A673 (cell line): ENCODE data around the gene CD3G. TPM values are rescaled to one million over a fixed set of nuclear protein-coding genes. Genes with fewer than 3 reads are reported as not detected.
"Not testable (repeated sequence)": the region's sequence is repeated elsewhere in the genome, so short reads cannot be mapped to it uniquely, and the experiment has no call there.

ENCODE experiments used
- BruUV-seq: library from RNA; stranded (reverse); fragments of 400-500 nt; replicated peaks from 2 replicates; lab custom pipeline; 2021; lab: Mats Ljungman, UMichigan
- CTCF ChIA-PET: fragments of 300-600 bp; sonication (Branson Sonifier 250); formaldehyde crosslinking; loops from one replicate; lab custom pipeline; 2022; ENCODE audit warnings: antibody characterized with exemption; lab: Charles Lee
- POLR2A ChIA-PET: fragments of 300-600 bp; sonication (Branson Sonifier 250); formaldehyde crosslinking; loops from one replicate; lab custom pipeline; 2022; ENCODE audit warnings: antibody characterized with exemption; ENCODE audit not compliant: low non-redundant PET; lab: Charles Lee
- DNase-seq: peaks from one replicate; pipeline ENCODE4 v3.0.0-alpha.2; 2015; ENCODE audit warnings: low spot score
- H3K27ac ChIP-seq: fragments of 200-600 bp; sonication (generic); 2 replicates; pipeline ENCODE4 v1.5.1; 2016; ENCODE audit warnings: mixed run types, low read depth, mild to moderate bottlenecking, mixed read lengths, antibody characterized with exemption, low read length; ENCODE audit not compliant: poor library complexity, severe bottlenecking
- H3K27me3 ChIP-seq: fragments of 200-600 bp; sonication (generic); replicated peaks from 2 replicates; pipeline ENCODE4 v1.6.1; 2017; ENCODE audit warnings: mixed run types, low read depth, mild to moderate bottlenecking, mixed read lengths, antibody characterized with exemption, low read length; ENCODE audit not compliant: insufficient read depth, poor library complexity
- H3K36me3 ChIP-seq: fragments of 200-600 bp; sonication (generic); 2 replicates; pipeline ENCODE4 v1.6.1; 2016; ENCODE audit warnings: mixed run types, mild to moderate bottlenecking, mixed read lengths, antibody characterized with exemption, low read length; ENCODE audit not compliant: insufficient read depth, poor library complexity, severe bottlenecking
- H3K4me1 ChIP-seq: fragments of 200-600 bp; sonication (generic); 2 replicates; pipeline ENCODE4 v1.6.1; 2017; ENCODE audit warnings: mixed run types, mild to moderate bottlenecking, mixed read lengths, antibody characterized with exemption, low read length; ENCODE audit not compliant: insufficient read depth, poor library complexity, severe bottlenecking
- H3K4me3 ChIP-seq: fragments of 200-600 bp; sonication (generic); 2 replicates; pipeline ENCODE4 v1.5.1; 2016; ENCODE audit warnings: low read depth, mixed run types, mild to moderate bottlenecking, mixed read lengths, low read length; ENCODE audit not compliant: poor library complexity, severe bottlenecking
- H3K9me3 ChIP-seq: fragments of 200-600 bp; sonication (generic); 2 replicates; pipeline ENCODE4 v1.6.1; 2016; ENCODE audit warnings: mixed run types, low read depth, mild to moderate bottlenecking, mixed read lengths, antibody characterized with exemption, low read length; ENCODE audit not compliant: poor library complexity, severe bottlenecking
- EZH2 ChIP-seq: fragments of 200-600 bp; sonication (generic); IDR thresholded peaks from 2 replicates; pipeline ENCODE4 v1.6.1; 2017; ENCODE audit warnings: borderline replicate concordance, low read depth, mild to moderate bottlenecking, mixed read lengths, antibody characterized with exemption, low read length; ENCODE audit not compliant: poor library complexity, severe bottlenecking
- intact Hi-C: fragments of 100-400 bp; cut with micrococcal nuclease; formaldehyde crosslinking; loops from one replicate; pipeline ENCODE4 v1.10.0; 2022; ENCODE audit not compliant: unreplicated experiment
- total RNA-seq: library from RNA; stranded (reverse); gene quantifications from 2 replicates; pipeline ENCODE4 v1.2.3, GENCODE V29; 2021
- TF ChIP-seq, protein P1 (sequence below): fragments of 300-800, 200-600 bp; sonication (generic); conservative IDR thresholded peaks from 2 replicates; pipeline ENCODE4 v1.5.1; 2017; ENCODE audit warnings: low read depth, mild to moderate bottlenecking, antibody characterized with exemption, low read length, moderate library complexity, mixed read lengths

CD3G gene
- total RNA-seq, 1 experiment from 2014 or later = not detected

DNA sequence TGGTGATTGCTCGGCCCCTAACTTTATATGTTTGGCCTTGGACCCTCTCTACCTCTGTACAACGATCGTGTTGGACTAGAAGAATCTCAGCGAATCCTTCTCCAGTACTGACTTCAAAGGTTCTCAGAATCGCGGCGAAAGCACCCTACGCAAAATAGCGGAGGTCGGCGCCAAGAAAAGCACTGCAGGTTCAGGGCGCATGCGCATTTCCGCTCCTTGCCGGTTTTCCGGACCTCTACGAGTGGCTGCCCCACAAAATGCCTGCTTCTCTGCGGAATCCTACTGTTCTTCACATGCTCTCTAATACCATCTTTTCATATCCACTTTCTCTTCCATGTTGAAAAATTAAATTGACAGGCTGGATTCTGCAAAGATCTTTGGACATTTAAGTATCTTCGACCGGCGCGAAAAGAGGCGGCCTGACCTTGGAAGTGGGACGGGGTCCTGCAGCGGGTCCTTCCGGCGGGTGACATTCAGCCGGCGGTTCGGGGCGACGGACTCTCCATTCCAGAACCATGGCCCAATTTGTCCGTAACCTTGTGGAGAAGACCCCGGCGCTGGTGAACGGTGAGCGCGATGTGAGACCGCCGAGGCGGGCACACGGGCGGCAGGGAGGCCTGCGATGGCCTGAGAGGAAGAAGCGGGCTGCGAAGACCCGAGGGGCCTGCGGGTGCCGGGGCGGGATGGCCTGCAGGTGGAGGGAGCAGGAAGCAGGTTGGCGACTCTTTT is 57.2 kb downstream of the CD3G start, which contains the start of gene ATP5MG:
TSS of gene ATP5MG (plus strand) at position 456 of the 729 bp plus-strand sequence. CDS start at position 516, 60 bp downstream.
- no peak for TF ChIP-seq EZH2
- TF ChIP-seq, protein P1, sequence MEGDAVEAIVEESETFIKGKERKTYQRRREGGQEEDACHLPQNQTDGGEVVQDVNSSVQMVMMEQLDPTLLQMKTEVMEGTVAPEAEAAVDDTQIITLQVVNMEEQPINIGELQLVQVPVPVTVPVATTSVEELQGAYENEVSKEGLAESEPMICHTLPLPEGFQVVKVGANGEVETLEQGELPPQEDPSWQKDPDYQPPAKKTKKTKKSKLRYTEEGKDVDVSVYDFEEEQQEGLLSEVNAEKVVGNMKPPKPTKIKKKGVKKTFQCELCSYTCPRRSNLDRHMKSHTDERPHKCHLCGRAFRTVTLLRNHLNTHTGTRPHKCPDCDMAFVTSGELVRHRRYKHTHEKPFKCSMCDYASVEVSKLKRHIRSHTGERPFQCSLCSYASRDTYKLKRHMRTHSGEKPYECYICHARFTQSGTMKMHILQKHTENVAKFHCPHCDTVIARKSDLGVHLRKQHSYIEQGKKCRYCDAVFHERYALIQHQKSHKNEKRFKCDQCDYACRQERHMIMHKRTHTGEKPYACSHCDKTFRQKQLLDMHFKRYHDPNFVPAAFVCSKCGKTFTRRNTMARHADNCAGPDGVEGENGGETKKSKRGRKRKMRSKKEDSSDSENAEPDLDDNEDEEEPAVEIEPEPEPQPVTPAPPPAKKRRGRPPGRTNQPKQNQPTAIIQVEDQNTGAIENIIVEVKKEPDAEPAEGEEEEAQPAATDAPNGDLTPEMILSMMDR = 0 out of 2 replicates have a peak, but pooled peaks have one; percentile 16
- Histone ChIP-seq H3K36me3 (peaks cover 19% of the 10 kb centered on the region), H3K4me3 (peak within 1 kb of the TSS; percentile 78), H3K9me3 (no peaks in the 10 kb centered on the region), H3K4me1 (peaks cover 16% of the 10 kb centered on the region), H3K27ac (peak within 1 kb of the TSS; percentile 89), H3K27me3 (no peaks in the 10 kb centered on the region)
- POLR2A ChIA-PET = interaction anchor here (0.7 kb wide), 1 partner anchor 20 kb away, joined by 3 read pairs; no protein-coding TSS in a partner anchor
- DNase-seq = peak; percentile 97
- CTCF ChIA-PET = interaction anchor here (0.9 kb wide), 1 partner anchor 34 kb away, joined by 3 read pairs; no protein-coding TSS in a partner anchor
- BruUV-seq = no TSS peak
- intact Hi-C loops = loop anchor here (1.0 to 5.0 kb wide), 2 partner anchors 35 to 86 kb away; partner anchors contain the start of gene KMT2A

DNA sequence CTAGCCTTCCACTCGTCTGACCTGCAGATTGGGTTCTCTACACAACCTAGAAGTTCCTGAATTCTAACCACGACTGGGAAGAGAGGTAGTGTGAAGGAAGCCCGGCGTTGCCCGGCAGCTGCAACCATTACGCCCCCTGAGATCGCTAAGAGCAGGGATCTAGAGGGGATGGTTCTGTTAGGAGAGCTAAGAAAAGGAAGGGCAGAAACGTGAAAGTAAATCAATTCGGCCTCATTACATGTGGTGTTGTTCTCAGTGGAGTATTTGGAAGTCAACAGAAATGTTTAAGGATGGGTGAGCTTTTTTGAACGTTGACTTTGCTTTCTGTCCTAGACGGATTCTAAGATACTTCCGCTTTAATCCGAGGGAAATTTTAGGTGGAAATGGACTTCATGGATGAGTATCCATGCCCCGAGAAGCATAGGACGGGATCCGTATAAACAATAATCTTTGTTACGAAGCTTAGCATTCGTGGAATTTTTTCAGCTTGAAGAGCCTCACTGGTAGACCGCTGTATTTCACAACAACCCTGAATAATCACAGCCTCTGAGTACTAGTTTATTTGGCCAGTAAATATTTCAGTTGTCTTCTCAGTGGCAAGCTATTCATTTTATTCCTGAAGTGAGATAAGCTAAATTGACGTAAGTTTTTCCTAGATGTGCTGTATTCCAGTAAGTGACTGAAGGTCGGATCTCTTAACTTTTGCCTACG is 57.9 kb downstream of the CD3G start:
- TF ChIP-seq EZH2 = no peak
- TF ChIP-seq, protein P1 = no peak
- peaks cover 16% of the 10 kb centered on the region for H3K4me1 ChIP-seq
- peak overlapping the region; percentile 78 for H3K4me3 ChIP-seq
- peak overlapping the region; percentile 89 for H3K27ac ChIP-seq
- CTCF ChIA-PET = interaction anchor here (0.7 kb wide), 1 partner anchor 123 kb away, joined by 4 read pairs; no protein-coding TSS in a partner anchor
- no peaks in the 10 kb centered on the region for H3K9me3 ChIP-seq
- TSS peak; percentile 57 for BruUV-seq
- POLR2A ChIA-PET = interaction anchor here (0.7 kb wide), 1 partner anchor 20 kb away, joined by 3 read pairs; no protein-coding TSS in a partner anchor
- intact Hi-C loops = loop anchor here (1.0 to 5.0 kb wide), 2 partner anchors 34 to 85 kb away; partner anchors contain the start of gene KMT2A
- H3K36me3 ChIP-seq = peaks cover 21% of the 10 kb centered on the region
- DNase-seq = peak; percentile 15
- H3K27me3 ChIP-seq = no peaks in the 10 kb centered on the region

DNA sequence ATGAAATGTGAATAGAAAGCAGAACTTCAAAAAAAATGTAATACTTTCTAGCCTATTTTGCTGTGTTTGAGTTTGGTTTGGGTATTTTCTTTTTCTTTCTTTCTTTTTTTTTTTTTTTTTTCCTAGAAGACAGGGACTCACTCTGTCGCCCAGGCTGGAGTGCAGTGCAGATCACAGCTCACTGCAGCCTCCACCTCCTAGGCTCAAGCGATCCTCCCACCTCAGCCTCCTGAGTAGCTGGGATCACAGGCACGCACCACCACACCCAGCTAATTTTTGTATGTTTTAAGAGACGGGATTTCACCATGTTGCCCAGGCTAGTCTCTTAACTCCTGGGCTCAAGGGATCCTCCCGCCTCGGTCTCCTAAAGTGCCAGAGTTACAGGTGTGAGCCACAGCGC is 58.5 kb downstream of the CD3G start:
- POLR2A ChIA-PET = interaction anchor here (0.7 kb wide), 1 partner anchor 23 kb away, joined by 5 read pairs; no protein-coding TSS in a partner anchor
- DNase-seq, BruUV-seq, H3K27me3 ChIP-seq, H3K9me3 ChIP-seq, CTCF ChIA-PET: not testable (repeated sequence)
- Histone ChIP-seq H3K4me3 (peak overlapping the region; percentile 78), H3K4me1 (peaks cover 16% of the 10 kb centered on the region), H3K27ac (peak overlapping the region; percentile 89), H3K36me3 (peaks cover 26% of the 10 kb centered on the region)
- intact Hi-C loops = loop anchor here (5.0 kb wide), 1 partner anchor 85 kb away; no protein-coding TSS in a partner anchor

Other genes with a start within 250 kb of the CD3G start
- gene SCN4B, start 191.5 kb upstream of the CD3G start, total RNA-seq = 0.74 and 1.8 TPM in 2 replicates
- not detected in 2 replicates for gene SCN2B, start 167.7 kb upstream of the CD3G start, total RNA-seq
- gene JAML, start 119.3 kb upstream of the CD3G start, total RNA-seq = not detected in 2 replicates
- 0.33 and 0.52 TPM in 2 replicates for gene MPZL3, start 92.0 kb upstream of the CD3G start, total RNA-seq
- not detected in 2 replicates for gene MPZL2, start 80.0 kb upstream of the CD3G start, total RNA-seq
- not detected in 2 replicates for gene CD3E, start 39.6 kb upstream of the CD3G start, total RNA-seq
- not detected in 2 replicates for gene CD3D, start 1.6 kb upstream of the CD3G start, total RNA-seq
- 52.0 and 54.2 TPM in 2 replicates for gene UBE4A, start 15.3 kb downstream of the CD3G start, total RNA-seq
- gene ATP5MG, start 57.3 kb downstream of the CD3G start, total RNA-seq = 303 and 334 TPM in 2 replicates
- 116 and 121 TPM in 2 replicates for gene KMT2A, start 92.1 kb downstream of the CD3G start, total RNA-seq
- 0.39 and 1.1 TPM in 2 replicates for gene TTC36, start 183.1 kb downstream of the CD3G start, total RNA-seq
- 13.2 and 13.4 TPM in 2 replicates for gene TMEM25, start 186.8 kb downstream of the CD3G start, total RNA-seq
- 34.3 and 34.6 TPM in 2 replicates for gene IFT46, start 221.6 kb downstream of the CD3G start, total RNA-seq
- gene ARCN1, start 228.1 kb downstream of the CD3G start, total RNA-seq = 217 and 220 TPM in 2 replicates